SK-N-SH (cell line): ENCODE results near the gene CDC73. TPM values are rescaled to one million over a fixed set of nuclear protein-coding genes. Genes with fewer than 3 reads are reported as not detected.
"Not testable (repeated sequence)": the region's sequence is repeated elsewhere in the genome, so short reads cannot be mapped to it uniquely, and the experiment has no call there.

Experiments
- CTCF ChIA-PET: fragments of 300-600, 350-600 bp; formaldehyde crosslinking; extraction: SDS; loops from one replicate; lab custom pipeline; 2021; lab: Yijun Ruan, JAX
- POLR2A ChIA-PET: fragments of 350-600 bp; sonication (Branson Sonifier 250); formaldehyde crosslinking; extraction: SDS; loops from one replicate; lab custom pipeline; 2020; ENCODE audit warnings: antibody characterized with exemption, inconsistent platforms; lab: Yijun Ruan, JAX
- DNase-seq: peaks from one replicate; pipeline ENCODE4 v3.0.0; 2012
- H2AFZ ChIP-seq: fragments of 200-600 bp; sonication (generic); 2 replicates; pipeline ENCODE4 v1.8.1; 2016; ENCODE audit warnings: antibody characterized with exemption, mild to moderate bottlenecking, low read depth
- H3F3A ChIP-seq: fragments of 200-600 bp; sonication (generic); replicated peaks from 2 replicates; pipeline ENCODE3; 2016; ENCODE audit warnings: antibody characterized with exemption, mild to moderate bottlenecking; ENCODE audit not compliant: insufficient read depth
- H3K27ac ChIP-seq, 2 experiments: fragments of 200-500 bp in 1 of 2; fragments of 200-600 bp in 1 of 2; sonication (Bioruptor generic) in 1 of 2; sonication (generic), shearing (Covaris generic) in 1 of 2; 2 replicates each; pipeline versions ENCODE4 v1.5.1 to v1.6.1; 2014 to 2016; ENCODE audit warnings: low read depth in 2 of 2, inconsistent platforms in 1 of 2, low read length in 1 of 2, mild to moderate bottlenecking in 1 of 2, mixed read lengths in 1 of 2
- H3K27me3 ChIP-seq: fragments of 200-600 bp; sonication (generic), shearing (Covaris generic); 2 replicates; pipeline ENCODE4 v1.6.1; 2016; ENCODE audit warnings: mixed run types; ENCODE audit not compliant: insufficient read depth
- H3K36me3 ChIP-seq, 2 experiments: fragments of 200-500 bp in 1 of 2; fragments of 200-600 bp in 1 of 2; sonication (Bioruptor generic) in 1 of 2; sonication (generic) in 1 of 2; replicated peaks in 1 of 2; 2 replicates each; pipeline versions ENCODE3 to v1.5.1; 2014 to 2016; ENCODE audit warnings: low read length in 1 of 2, mild to moderate bottlenecking in 1 of 2; ENCODE audit not compliant: insufficient read depth in 2 of 2, control insufficient read depth in 1 of 2
- H3K4me1 ChIP-seq, 2 experiments: fragments of 200-500 bp in 1 of 2; fragments of 200-600 bp in 1 of 2; sonication (Bioruptor generic) in 1 of 2; sonication (generic), shearing (Covaris generic) in 1 of 2; 2 replicates each; pipeline versions ENCODE4 v1.5.1 to v1.6.1; 2014 to 2016; ENCODE audit warnings: low read depth in 1 of 2, low read length in 1 of 2, mixed run types in 1 of 2; ENCODE audit not compliant: insufficient read depth in 2 of 2, control insufficient read depth in 1 of 2
- H3K4me2 ChIP-seq: fragments of 200-600 bp; sonication (generic), shearing (Covaris generic); 2 replicates; pipeline ENCODE4 v1.6.1; 2017; ENCODE audit warnings: mixed run types
- H3K4me3 ChIP-seq, 2 experiments: fragments of 200-500 bp in 1 of 2; fragments of 200-600 bp in 1 of 2; sonication (Bioruptor generic) in 1 of 2; sonication (generic), shearing (Covaris generic) in 1 of 2; 2 replicates each; pipeline versions ENCODE4 v1.5.1 to v1.8.1; 2014 to 2016; ENCODE audit warnings: low read depth in 2 of 2, inconsistent platforms in 1 of 2, low read length in 1 of 2, mild to moderate bottlenecking in 1 of 2, mixed read lengths in 1 of 2, moderate library complexity in 1 of 2
- H3K79me2 ChIP-seq: fragments of 200-600 bp; sonication (generic); 2 replicates; pipeline ENCODE4 v1.8.1; 2017; ENCODE audit warnings: mild to moderate bottlenecking; ENCODE audit not compliant: insufficient read depth
- H3K9ac ChIP-seq: fragments of 200-600 bp; sonication (generic); 2 replicates; pipeline ENCODE4 v1.6.1; 2017; ENCODE audit warnings: mixed run types
- H3K9me2 ChIP-seq: fragments of 200-600 bp; sonication (generic); 2 replicates; pipeline ENCODE4 v1.6.1; 2017; ENCODE audit warnings: mixed run types
- H3K9me3 ChIP-seq: fragments of 200-600 bp; sonication (generic); 2 replicates; pipeline ENCODE4 v1.6.1; 2017; ENCODE audit warnings: mixed run types, mild to moderate bottlenecking, moderate library complexity
- H4K20me1 ChIP-seq: fragments of 200-600 bp; sonication (generic); 2 replicates; pipeline ENCODE4 v1.6.1; 2017; ENCODE audit warnings: mild to moderate bottlenecking, mixed run types; ENCODE audit not compliant: insufficient read depth
- CHD2 ChIP-seq: fragments of 150-350 bp; IDR thresholded peaks from 2 replicates; pipeline ENCODE4 v1.6.1; 2018; ENCODE audit warnings: low read length; ENCODE audit not compliant: partially characterized antibody
- ELF1 ChIP-seq: IDR thresholded peaks from 2 replicates; pipeline ENCODE4 v1.4.0; 2012
- FOSL2 ChIP-seq: IDR thresholded peaks from 2 replicates; pipeline ENCODE4 v1.4.0; 2012; ENCODE audit warnings: low read depth, mild to moderate bottlenecking, moderate library complexity, borderline replicate concordance
- GABPA ChIP-seq: IDR thresholded peaks from 2 replicates; pipeline ENCODE4 v1.4.0; 2012; ENCODE audit warnings: low read depth, mild to moderate bottlenecking
- GATA2 ChIP-seq: sonication (generic); formaldehyde crosslinking; IDR thresholded peaks from 2 replicates; pipeline ENCODE4 v1.5.0; 2020; ENCODE audit warnings: mild to moderate bottlenecking, missing genetic modification reagents
- JUND ChIP-seq: IDR thresholded peaks from 2 replicates; pipeline ENCODE4 v1.4.0; 2012
- MEF2A ChIP-seq: IDR thresholded peaks from 2 replicates; pipeline ENCODE4 v1.4.0; 2012; ENCODE audit warnings: low read depth, borderline replicate concordance
- POLR2AphosphoS5 ChIP-seq: IDR thresholded peaks from 2 replicates; pipeline ENCODE4 v1.6.1; 2012; ENCODE audit warnings: low read depth, low read length
- RAD21 ChIP-seq: IDR thresholded peaks from 2 replicates; pipeline ENCODE4 v1.6.1; 2012; ENCODE audit warnings: mild to moderate bottlenecking, low read length
- RCOR1 ChIP-seq: fragments of 150-350 bp; IDR thresholded peaks from 2 replicates; pipeline ENCODE4 v1.6.1; 2017; ENCODE audit warnings: antibody characterized with exemption, low read length
- RFX5 ChIP-seq: IDR thresholded peaks from 2 replicates; pipeline ENCODE4 v1.6.1; 2012; ENCODE audit warnings: mild to moderate bottlenecking, improper control_type of control experiment, low read length
- RXRA ChIP-seq: IDR thresholded peaks from 2 replicates; pipeline ENCODE4 v1.4.0; 2012; ENCODE audit warnings: low read depth, mild to moderate bottlenecking, borderline replicate concordance
- SIN3A ChIP-seq: IDR thresholded peaks from 2 replicates; pipeline ENCODE4 v1.6.1; 2012; ENCODE audit warnings: low read depth, mild to moderate bottlenecking, low read length, moderate library complexity, borderline replicate concordance
- SMC3 ChIP-seq: IDR thresholded peaks from 2 replicates; pipeline ENCODE4 v1.6.1; 2012; ENCODE audit warnings: low read depth, low read length, improper control_type of control experiment
- TAF1 ChIP-seq: IDR thresholded peaks from 2 replicates; pipeline ENCODE4 v1.6.1; 2012; ENCODE audit warnings: low read depth, mild to moderate bottlenecking, low read length, moderate library complexity, borderline replicate concordance
- TCF12 ChIP-seq: IDR thresholded peaks from 2 replicates; pipeline ENCODE4 v1.4.0; 2012
- TEAD4 ChIP-seq: IDR thresholded peaks from 2 replicates; pipeline ENCODE4 v1.4.0; 2012; ENCODE audit warnings: mild to moderate bottlenecking, borderline replicate concordance; ENCODE audit not compliant: insufficient read depth
- YY1 ChIP-seq: IDR thresholded peaks from 2 replicates; pipeline ENCODE4 v1.4.0; 2012; ENCODE audit warnings: low read depth, mild to moderate bottlenecking
- WGBS: methylation state at CpG from one replicate; pipeline ENCODE4 v1.1.6; 2017; ENCODE audit warnings: low lambda C conversion rate; 5-methylcytosine and 5-hydroxymethylcytosine counted together
- polyA plus RNA-seq, 3 experiments: library from polyadenylated mRNA; depleted of rRNA; stranded (reverse); fragments of >200 nt; gene quantifications; 2 replicates each; pipeline ENCODE4 v1.2.3, GENCODE V29; 2012
- TF ChIP-seq, protein P1 (sequence below): IDR thresholded peaks from 2 replicates; pipeline ENCODE4 v1.6.1; 2012; ENCODE audit warnings: mild to moderate bottlenecking, low read depth, low read length, moderate library complexity
- TF ChIP-seq, protein P2 (sequence below): IDR thresholded peaks from 2 replicates; pipeline ENCODE4; 2012
- TF ChIP-seq, protein P3 (sequence below): fragments of 150-350 bp; IDR thresholded peaks from 2 replicates; pipeline ENCODE4 v1.6.1; 2016; ENCODE audit warnings: mild to moderate bottlenecking, low read depth, low read length

Gene CDC73
- polyA plus RNA-seq, 1 of the 3 experiments (the other 2 are of a cell fraction): 13.4 TPM

DNA sequence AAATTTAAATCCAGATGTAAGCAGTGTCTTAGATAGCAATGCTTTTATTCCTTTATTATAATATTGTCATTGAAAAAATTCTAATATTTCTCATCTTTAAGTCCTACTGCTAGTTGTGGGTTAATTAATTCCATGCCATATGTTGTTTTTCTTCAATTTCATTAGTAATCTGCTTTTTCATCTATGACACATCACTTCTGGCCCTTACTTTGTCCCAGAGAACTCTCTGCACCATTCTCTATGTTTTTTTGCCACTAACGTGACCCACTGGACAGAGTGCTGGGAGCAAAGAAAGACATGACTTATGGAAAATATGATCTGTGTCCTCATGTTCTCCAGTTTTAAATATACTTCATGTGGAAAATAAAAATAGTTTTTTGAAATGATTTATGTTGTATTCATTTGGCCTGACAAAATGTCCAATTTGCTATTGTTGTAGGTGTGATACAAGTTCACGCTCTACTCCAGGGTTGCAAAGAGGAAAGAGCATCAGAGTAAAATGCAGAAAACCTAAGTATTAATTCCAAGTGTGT, 166.8 kb downstream of the CDC73 start:
- H3K79me2 ChIP-seq, H3K9ac ChIP-seq, DNase-seq, H2AFZ ChIP-seq, H3K4me1 ChIP-seq, H3K9me3 ChIP-seq, H3K36me3 ChIP-seq, POLR2A ChIA-PET, H3K27me3 ChIP-seq, H4K20me1 ChIP-seq, H3K4me3 ChIP-seq, H3K9me2 ChIP-seq, H3K4me2 ChIP-seq: not testable (repeated sequence)
- CTCF ChIA-PET: interaction anchor here (1.5 kb wide), 1 partner anchor 12 kb away, joined by 4 read pairs; no protein-coding TSS in a partner anchor
- peak; percentile 61 for TF ChIP-seq TCF12
- peaks cover 11% of the 10 kb centered on the region for H3F3A ChIP-seq
- H3K27ac ChIP-seq: peak overlapping the region in 1 of 2 experiments; percentile 56; a peak in 2 of 4 replicates
- WGBS: 58% methylated on average over 2 of the region's 2 CpGs

DNA sequence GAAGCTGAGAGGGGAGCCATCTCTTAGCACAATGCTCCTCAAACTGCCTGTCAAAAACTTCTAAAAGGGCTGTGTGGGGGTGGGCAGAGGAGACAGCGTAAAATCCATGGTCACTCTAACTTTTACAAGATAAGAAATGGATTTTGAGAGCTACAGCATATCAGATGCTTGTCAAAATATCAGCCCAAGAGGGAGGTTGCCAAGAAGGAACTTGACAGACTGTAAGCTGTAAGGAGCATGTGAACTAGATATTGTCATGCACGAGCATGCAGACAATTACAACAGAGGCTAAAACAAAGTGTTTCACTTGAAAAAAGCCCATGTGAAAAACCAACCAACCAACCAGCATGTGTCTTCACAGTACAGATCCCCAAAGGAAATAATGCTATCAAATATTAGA, 171.9 kb downstream of the CDC73 start:
- no peak for DNase-seq
- 82% methylated on average over 2 of the region's 2 CpGs for WGBS
- ChIA-PET CTCF (no interaction called here), POLR2A (no interaction called here)
- Histone ChIP-seq H3K4me1 (peaks cover 0 to 3% of the 10 kb centered on the region in 2 experiments; a peak in 1 of 4 replicates), H3K4me2 (no peak overlapping the region), H3K4me3 (no peak overlapping the region), H3K9me2 (no peaks in the 10 kb centered on the region)
- TF ChIP-seq MEF2A (no peak), GABPA (no peak), SIN3A (no peak), RAD21 (no peak), RXRA (no peak), TAF1 (no peak), JUND (no peak), CHD2 (no peak), YY1 (no peak), ELF1 (no peak), TEAD4 (no peak), RFX5 (no peak), SMC3 (no peak), POLR2AphosphoS5 (no peak), RCOR1 (no peak), GATA2 (CRISPR knock-in tag) (no peak), FOSL2 (no peak)
- TF ChIP-seq, protein P1, sequence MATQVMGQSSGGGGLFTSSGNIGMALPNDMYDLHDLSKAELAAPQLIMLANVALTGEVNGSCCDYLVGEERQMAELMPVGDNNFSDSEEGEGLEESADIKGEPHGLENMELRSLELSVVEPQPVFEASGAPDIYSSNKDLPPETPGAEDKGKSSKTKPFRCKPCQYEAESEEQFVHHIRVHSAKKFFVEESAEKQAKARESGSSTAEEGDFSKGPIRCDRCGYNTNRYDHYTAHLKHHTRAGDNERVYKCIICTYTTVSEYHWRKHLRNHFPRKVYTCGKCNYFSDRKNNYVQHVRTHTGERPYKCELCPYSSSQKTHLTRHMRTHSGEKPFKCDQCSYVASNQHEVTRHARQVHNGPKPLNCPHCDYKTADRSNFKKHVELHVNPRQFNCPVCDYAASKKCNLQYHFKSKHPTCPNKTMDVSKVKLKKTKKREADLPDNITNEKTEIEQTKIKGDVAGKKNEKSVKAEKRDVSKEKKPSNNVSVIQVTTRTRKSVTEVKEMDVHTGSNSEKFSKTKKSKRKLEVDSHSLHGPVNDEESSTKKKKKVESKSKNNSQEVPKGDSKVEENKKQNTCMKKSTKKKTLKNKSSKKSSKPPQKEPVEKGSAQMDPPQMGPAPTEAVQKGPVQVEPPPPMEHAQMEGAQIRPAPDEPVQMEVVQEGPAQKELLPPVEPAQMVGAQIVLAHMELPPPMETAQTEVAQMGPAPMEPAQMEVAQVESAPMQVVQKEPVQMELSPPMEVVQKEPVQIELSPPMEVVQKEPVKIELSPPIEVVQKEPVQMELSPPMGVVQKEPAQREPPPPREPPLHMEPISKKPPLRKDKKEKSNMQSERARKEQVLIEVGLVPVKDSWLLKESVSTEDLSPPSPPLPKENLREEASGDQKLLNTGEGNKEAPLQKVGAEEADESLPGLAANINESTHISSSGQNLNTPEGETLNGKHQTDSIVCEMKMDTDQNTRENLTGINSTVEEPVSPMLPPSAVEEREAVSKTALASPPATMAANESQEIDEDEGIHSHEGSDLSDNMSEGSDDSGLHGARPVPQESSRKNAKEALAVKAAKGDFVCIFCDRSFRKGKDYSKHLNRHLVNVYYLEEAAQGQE: no peak
- TF ChIP-seq, protein P2, sequence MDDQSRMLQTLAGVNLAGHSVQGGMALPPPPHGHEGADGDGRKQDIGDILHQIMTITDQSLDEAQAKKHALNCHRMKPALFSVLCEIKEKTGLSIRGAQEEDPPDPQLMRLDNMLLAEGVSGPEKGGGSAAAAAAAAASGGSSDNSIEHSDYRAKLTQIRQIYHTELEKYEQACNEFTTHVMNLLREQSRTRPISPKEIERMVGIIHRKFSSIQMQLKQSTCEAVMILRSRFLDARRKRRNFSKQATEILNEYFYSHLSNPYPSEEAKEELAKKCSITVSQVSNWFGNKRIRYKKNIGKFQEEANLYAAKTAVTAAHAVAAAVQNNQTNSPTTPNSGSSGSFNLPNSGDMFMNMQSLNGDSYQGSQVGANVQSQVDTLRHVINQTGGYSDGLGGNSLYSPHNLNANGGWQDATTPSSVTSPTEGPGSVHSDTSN: no peak
- TF ChIP-seq, protein P3, sequence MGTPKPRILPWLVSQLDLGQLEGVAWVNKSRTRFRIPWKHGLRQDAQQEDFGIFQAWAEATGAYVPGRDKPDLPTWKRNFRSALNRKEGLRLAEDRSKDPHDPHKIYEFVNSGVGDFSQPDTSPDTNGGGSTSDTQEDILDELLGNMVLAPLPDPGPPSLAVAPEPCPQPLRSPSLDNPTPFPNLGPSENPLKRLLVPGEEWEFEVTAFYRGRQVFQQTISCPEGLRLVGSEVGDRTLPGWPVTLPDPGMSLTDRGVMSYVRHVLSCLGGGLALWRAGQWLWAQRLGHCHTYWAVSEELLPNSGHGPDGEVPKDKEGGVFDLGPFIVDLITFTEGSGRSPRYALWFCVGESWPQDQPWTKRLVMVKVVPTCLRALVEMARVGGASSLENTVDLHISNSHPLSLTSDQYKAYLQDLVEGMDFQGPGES: no peak
- TF ChIP-seq, all 33 proteins: peak for 0
- Histone ChIP-seq H2AFZ (no peak overlapping the region), H3K27ac (no peak overlapping the region), H3K79me2 (no peaks in the 10 kb centered on the region), H3K9ac (no peak overlapping the region), H4K20me1 (no peaks in the 10 kb centered on the region), H3K36me3 (no peaks in the 10 kb centered on the region), H3F3A (peaks cover 3% of the 10 kb centered on the region), H3K9me3 (no peaks in the 10 kb centered on the region), H3K27me3 (no peaks in the 10 kb centered on the region)
